Measurements from ENCODE around the gene RPS17.

DNA sequence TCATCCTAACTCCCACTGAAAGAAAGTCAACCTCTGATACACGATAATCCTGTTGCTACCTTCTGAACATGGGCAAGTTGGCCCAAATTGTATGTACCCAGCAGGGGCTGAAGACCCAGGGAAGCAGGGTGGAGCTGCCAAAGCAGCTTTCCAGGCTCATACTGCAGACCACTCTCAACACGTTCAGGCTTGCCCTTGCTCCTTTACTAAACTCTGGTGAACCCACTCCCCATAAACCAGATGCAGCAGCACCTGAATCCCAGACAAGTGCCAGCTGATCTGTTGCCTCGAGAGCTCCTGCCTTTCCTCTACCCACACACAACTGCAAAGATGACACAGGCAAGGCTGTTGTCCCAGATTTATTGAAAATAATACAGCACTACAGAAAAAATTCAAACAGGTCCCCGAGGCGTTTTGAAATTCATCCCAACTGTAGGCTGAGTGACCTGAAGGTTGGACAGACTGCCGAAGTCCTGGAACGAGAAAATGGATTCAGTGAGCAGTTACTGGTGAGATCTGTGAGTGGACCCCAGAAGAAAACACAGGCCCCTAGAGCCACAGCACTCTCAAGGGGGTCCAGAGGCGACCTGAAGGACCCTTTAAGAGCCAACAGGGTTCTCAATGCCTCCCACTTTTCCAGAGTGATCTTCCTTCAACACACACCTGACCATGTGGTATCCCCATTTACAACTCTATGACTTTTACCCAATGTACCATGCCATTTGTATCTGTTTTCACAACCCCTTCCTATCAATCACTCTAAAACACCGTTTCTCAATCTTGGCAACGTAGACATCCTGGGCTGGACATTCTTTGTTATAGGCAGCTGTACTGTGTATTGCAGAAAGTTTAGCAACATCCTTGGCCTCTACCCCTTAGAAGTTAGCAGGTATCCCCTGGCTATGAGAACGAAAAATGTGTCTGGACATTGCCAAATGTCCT is 3.6 kb downstream of the RPS17 start:
- TF ChIP-seq, protein P1, sequence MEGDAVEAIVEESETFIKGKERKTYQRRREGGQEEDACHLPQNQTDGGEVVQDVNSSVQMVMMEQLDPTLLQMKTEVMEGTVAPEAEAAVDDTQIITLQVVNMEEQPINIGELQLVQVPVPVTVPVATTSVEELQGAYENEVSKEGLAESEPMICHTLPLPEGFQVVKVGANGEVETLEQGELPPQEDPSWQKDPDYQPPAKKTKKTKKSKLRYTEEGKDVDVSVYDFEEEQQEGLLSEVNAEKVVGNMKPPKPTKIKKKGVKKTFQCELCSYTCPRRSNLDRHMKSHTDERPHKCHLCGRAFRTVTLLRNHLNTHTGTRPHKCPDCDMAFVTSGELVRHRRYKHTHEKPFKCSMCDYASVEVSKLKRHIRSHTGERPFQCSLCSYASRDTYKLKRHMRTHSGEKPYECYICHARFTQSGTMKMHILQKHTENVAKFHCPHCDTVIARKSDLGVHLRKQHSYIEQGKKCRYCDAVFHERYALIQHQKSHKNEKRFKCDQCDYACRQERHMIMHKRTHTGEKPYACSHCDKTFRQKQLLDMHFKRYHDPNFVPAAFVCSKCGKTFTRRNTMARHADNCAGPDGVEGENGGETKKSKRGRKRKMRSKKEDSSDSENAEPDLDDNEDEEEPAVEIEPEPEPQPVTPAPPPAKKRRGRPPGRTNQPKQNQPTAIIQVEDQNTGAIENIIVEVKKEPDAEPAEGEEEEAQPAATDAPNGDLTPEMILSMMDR (conservative IDR thresholded peaks at IDR 0.05 in 1 of 2, IDR thresholded peaks at IDR 0.05 in 1 of 2; ENCODE audit: low read depth in 1 of 2, low read length in 2 of 2) = no peak
- no peak for TF ChIP-seq EZH2 (IDR thresholded peaks at IDR 0.05; ENCODE audit: low read length, missing control alignments)
